ENCODE measurements around the gene IFT80. TPM values are rescaled to one million over a fixed set of nuclear protein-coding genes. Genes with fewer than 3 reads are reported as not detected.

Gene IFT80
- total and polyA plus RNA-seq, 2 of the 4 experiments (the other 2 are of a cell fraction) = 15.2 to 16.8 TPM

- no peak overlapping the region for H4K91ac ChIP-seq (ENCODE audit: insufficient read depth, low read depth, low read length)
- H4K20me1 ChIP-seq (ENCODE audit: insufficient read depth, low read length) = no peaks in the 10 kb centered on the region
- H2BK15ac ChIP-seq (ENCODE audit: low read depth, low read length) = no peak overlapping the region
- H3K4me2 ChIP-seq (ENCODE audit: low read depth, low read length) = no peak overlapping the region
- CTCF ChIA-PET = interaction anchor here (1.0 kb wide), 1 partner anchor 9 kb away, joined by 3 read pairs; no protein-coding TSS in a partner anchor
- H3K14ac ChIP-seq (replicated peaks; ENCODE audit: low read depth, low read length) = no peak overlapping the region
- intact Hi-C loops (cut with micrococcal nuclease) (no loop called here), dilution Hi-C loops (cut with HindIII; ENCODE audit: low sequenced_read_pairs, unreplicated experiment) (no loop called here), in situ Hi-C loops (cut with MboI; ENCODE audit: low sequenced_read_pairs) (no loop called here)
- no peak for TF ChIP-seq CTCF (conservative IDR thresholded peaks at IDR 0.05; ENCODE audit: low read depth, low read length)
- no peak for TF ChIP-seq MAZ (IDR thresholded peaks at IDR 0.05; ENCODE audit: borderline replicate concordance, low read depth, low read length)
- TF ChIP-seq MAFK (IDR thresholded peaks at IDR 0.05; ENCODE audit: low read depth, low read length) = 0 out of 2 replicates have a peak, but pooled peaks have one; percentile 11
- TF ChIP-seq USF2 (IDR thresholded peaks at IDR 0.05; ENCODE audit: low read depth, low read length) = no peak
- TF ChIP-seq BHLHE40 (IDR thresholded peaks at IDR 0.05; ENCODE audit: low read depth, low read length) = no peak
- BruUV-seq (replicated peaks) = no TSS peak
- peaks cover 2% of the 10 kb centered on the region; the same call in 1 of the 2 replicates for H3K9me3 ChIP-seq (ENCODE audit: control insufficient read depth, insufficient read depth, low read length)
- no peak for DNase-seq
- H3K36me3 ChIP-seq (ENCODE audit: control insufficient read depth, insufficient read depth, low read length) = no peaks in the 10 kb centered on the region
- H3K9ac ChIP-seq (ENCODE audit: low read depth, low read length) = no peak overlapping the region
- no peaks in the 10 kb centered on the region for H3K4me1 ChIP-seq (ENCODE audit: control insufficient read depth, insufficient read depth, low read length)
- H3K27me3 ChIP-seq (ENCODE audit: control insufficient read depth, insufficient read depth, low read length) = peaks cover 52% of the 10 kb centered on the region
- H2BK5ac ChIP-seq (ENCODE audit: low read depth, low read length, poor library complexity, severe bottlenecking) = no peak overlapping the region
- H2BK120ac ChIP-seq (ENCODE audit: low read depth, low read length) = no peak overlapping the region
- ATAC-seq (ENCODE audit: low read depth) = no peak
- no peak overlapping the region for H2BK20ac ChIP-seq (ENCODE audit: low read depth, low read length)
- H2AK9ac ChIP-seq (replicated peaks; ENCODE audit: low read depth, low read length, poor library complexity) = no peak overlapping the region
- H3K9me1 ChIP-seq (ENCODE audit: insufficient read depth, low read length) = no peaks in the 10 kb centered on the region
- H3K18ac ChIP-seq (ENCODE audit: low read depth, low read length) = no peak overlapping the region
- H3K23ac ChIP-seq (ENCODE audit: low read depth, low read length) = no peak overlapping the region
- H3K4me3 ChIP-seq (ENCODE audit: insufficient read depth, low read depth, low read length) = no peak overlapping the region
- POLR2A ChIA-PET (ENCODE audit: unreplicated experiment) = no interaction called here
- H2AK5ac ChIP-seq (ENCODE audit: low read depth, low read length) = no peak overlapping the region
- H3K27ac ChIP-seq (ENCODE audit: insufficient read depth, low read length) = no peak overlapping the region
- H2AFZ ChIP-seq (replicated peaks; ENCODE audit: low read length, poor library complexity) = no peak overlapping the region
- no CpG with 5 or more reads among the region's 2 CpGs for WGBS, 2 experiments (ENCODE audit: extremely low coverage in 2 of 2, insufficient read length in 1 of 2)
- no peaks in the 10 kb centered on the region for H3K79me1 ChIP-seq (ENCODE audit: low read depth in 1 of 2, low read length in 2 of 2)
- no peak overlapping the region for H3K56ac ChIP-seq (ENCODE audit: extremely low read depth, insufficient read depth, low read length)
- no peak overlapping the region for H3K4ac ChIP-seq (ENCODE audit: low read depth, low read length)
- no peak overlapping the region for H4K8ac ChIP-seq (ENCODE audit: low read depth in 2 of 2, low read length in 2 of 2)
- H4K5ac ChIP-seq (ENCODE audit: low read depth, low read length) = no peak overlapping the region
Measured at GRCh38 chr3:160220038-160220437, 179.0 kb downstream of the IFT80 start.
